IPS-20b (cell line): ENCODE results near the gene ELOB.

ENCODE experiments used
- H3K27ac ChIP-seq: one replicate; pipeline ENCODE4 v1.5.1; 2013; ENCODE audit warnings: low read length
- H3K27me3 ChIP-seq: 2 replicates; pipeline ENCODE4 v1.6.1; 2013; ENCODE audit warnings: mild to moderate bottlenecking, low read length, inconsistent platforms; ENCODE audit not compliant: insufficient read depth
- H3K36me3 ChIP-seq: 2 replicates; pipeline ENCODE4 v1.6.1; 2013; ENCODE audit warnings: low read depth, mild to moderate bottlenecking, inconsistent platforms, low read length, moderate library complexity; ENCODE audit not compliant: insufficient read depth
- H3K4me1 ChIP-seq: 2 replicates; pipeline ENCODE4 v1.6.1; 2013; ENCODE audit warnings: mild to moderate bottlenecking, control low read depth, inconsistent platforms, low read length, moderate library complexity; ENCODE audit not compliant: insufficient read depth
- H3K4me3 ChIP-seq: 2 replicates; pipeline ENCODE4 v1.5.1; 2013; ENCODE audit warnings: mild to moderate bottlenecking, low read length, inconsistent platforms
- H3K9ac ChIP-seq: 2 replicates; pipeline ENCODE4 v1.6.1; 2013; ENCODE audit warnings: low read depth, mild to moderate bottlenecking, inconsistent platforms, low read length, moderate library complexity
- H3K9me3 ChIP-seq: 2 replicates; pipeline ENCODE4 v1.6.1; 2013; ENCODE audit warnings: mild to moderate bottlenecking, low read depth, low read length, inconsistent platforms; ENCODE audit not compliant: insufficient read depth

The ELOB gene

DNA sequence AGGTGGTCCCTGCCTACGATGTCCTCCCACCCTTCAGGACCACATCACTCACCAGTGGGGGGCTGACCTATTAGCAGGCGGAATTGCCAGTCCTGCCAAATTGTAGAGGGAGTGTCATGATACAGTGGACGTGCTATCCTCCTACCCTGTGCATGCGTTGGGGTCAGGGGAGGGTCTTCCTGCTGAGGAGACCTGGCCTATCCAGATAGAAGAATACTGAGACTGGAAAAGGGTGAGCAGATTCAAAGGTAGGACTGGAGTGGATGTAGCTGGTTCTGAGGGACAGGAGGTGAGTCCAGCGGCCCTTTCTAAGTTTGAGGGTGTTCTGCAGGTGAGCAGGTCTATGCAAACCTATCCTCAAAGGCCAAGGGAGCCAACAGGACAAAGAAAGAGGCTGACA is 29.2 kb upstream of the ELOB start:
- H3K27me3 ChIP-seq = no peaks in the 10 kb centered on the region; the same call in 1 of the 2 replicates
- H3K27ac ChIP-seq = no peak overlapping the region
- H3K4me3 ChIP-seq = no peak overlapping the region
- H3K36me3 ChIP-seq = no peaks in the 10 kb centered on the region
- no peak overlapping the region for H3K9ac ChIP-seq
- no peaks in the 10 kb centered on the region for H3K4me1 ChIP-seq
- H3K9me3 ChIP-seq = peaks cover 21% of the 10 kb centered on the region; the same call in 1 of the 2 replicates

DNA sequence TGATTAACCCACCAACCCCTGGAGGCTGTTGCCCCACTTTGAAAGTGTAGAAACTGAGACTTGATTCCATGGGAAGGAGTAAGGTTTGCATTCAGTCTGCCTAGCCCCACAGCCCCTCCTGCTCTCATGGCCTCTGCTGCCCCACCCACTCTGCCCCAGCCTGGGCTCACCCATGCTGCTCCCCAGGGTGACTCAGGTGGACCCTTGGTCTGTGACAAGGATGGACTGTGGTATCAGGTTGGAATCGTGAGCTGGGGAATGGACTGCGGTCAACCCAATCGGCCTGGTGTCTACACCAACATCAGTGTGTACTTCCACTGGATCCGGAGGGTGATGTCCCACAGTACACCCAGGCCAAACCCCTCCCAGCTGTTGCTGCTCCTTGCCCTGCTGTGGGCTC is 27.6 kb upstream of the ELOB start:
- Histone ChIP-seq H3K27ac (no peak overlapping the region), H3K36me3 (no peaks in the 10 kb centered on the region), H3K27me3 (no peaks in the 10 kb centered on the region; the same call in 1 of the 2 replicates), H3K9ac (no peak overlapping the region), H3K4me3 (no peak overlapping the region), H3K4me1 (no peaks in the 10 kb centered on the region), H3K9me3 (peaks cover 21% of the 10 kb centered on the region; the same call in 1 of the 2 replicates)

DNA sequence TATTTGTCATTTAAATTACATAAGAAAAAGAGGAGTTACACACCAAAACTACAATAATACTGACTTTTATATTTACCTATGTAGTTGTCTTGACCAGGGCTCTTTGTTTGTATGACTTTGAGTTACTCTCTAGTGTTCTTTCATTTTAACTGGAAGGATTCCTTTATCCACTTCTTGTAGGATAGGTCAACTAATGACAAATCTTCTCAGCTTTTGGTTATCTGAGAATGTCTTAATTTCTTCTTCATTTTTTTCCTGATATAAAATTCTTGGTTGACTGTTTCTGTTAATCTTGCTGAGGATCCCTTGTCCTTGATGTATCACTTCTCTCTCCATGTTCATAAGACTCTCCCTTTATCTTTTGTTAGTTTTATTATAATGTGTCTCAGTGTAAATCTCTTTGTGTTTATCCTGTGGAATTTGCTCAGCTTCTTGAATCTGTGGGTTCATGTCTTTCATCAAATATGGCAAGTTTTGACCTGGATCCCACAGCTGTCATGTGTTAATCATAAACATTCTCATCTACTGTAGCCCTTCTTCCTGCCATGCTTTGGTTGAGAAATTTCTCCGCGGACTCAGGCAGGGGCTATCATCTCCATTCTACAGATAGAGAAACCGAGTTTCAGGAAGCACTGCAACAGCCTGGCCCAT is 26.6 kb upstream of the ELOB start:
- no peaks in the 10 kb centered on the region for H3K27me3 ChIP-seq
- H3K9ac ChIP-seq = no peak overlapping the region
- H3K4me1 ChIP-seq = no peaks in the 10 kb centered on the region
- H3K9me3 ChIP-seq = peaks cover 21% of the 10 kb centered on the region; the same call in 1 of the 2 replicates
- no peaks in the 10 kb centered on the region for H3K36me3 ChIP-seq
- no peak overlapping the region for H3K4me3 ChIP-seq
- no peak overlapping the region for H3K27ac ChIP-seq

DNA sequence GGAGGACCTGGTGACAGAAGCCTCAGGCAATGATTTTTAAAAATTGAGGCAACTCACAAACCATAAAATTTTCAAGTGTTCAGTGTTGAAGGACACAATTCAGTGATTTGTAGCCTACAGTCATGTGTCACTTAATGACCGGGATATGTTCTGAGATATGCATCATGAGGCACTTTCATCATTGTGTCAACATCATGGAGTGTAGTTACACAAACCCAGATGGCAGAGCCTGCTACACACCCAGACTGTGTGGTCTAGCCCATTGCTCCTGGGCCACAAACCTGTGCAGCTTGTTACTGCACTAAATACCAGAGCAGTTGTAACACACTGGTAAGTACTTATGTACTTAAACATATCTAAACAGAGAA is 22.8 kb upstream of the ELOB start:
- Histone ChIP-seq H3K27ac (no peak overlapping the region), H3K27me3 (peaks cover 4% of the 10 kb centered on the region; the same call in 1 of the 2 replicates), H3K36me3 (no peaks in the 10 kb centered on the region), H3K9ac (no peak overlapping the region), H3K9me3 (peaks cover 13% of the 10 kb centered on the region; the same call in 1 of the 2 replicates), H3K4me3 (no peak overlapping the region), H3K4me1 (no peaks in the 10 kb centered on the region)

DNA sequence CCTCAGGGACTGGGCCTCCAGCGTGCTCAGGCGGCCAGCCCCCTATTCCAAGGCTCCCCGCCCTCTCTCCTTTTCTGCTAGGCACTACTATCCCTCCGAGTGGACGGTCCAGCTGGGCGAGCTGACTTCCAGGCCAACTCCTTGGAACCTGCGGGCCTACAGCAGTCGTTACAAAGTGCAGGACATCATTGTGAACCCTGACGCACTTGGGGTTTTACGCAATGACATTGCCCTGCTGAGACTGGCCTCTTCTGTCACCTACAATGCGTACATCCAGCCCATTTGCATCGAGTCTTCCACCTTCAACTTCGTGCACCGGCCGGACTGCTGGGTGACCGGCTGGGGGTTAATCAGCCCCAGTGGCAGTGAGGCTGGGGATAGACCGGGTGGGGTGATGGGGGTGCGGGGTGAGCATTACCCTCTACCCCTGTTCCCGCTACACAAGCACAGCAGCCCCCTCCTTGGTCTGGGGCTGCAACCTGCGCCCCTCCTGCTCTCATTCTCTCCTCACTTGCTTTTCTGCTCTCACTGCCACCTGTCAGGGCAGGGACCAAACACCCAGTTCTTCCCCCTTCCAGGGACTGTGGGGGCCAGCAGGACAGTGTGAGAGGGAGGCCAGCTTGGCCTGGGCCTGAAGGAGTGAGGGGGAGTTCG is 22.3 kb upstream of the ELOB start:
- Histone ChIP-seq H3K4me3 (no peak overlapping the region), H3K9ac (no peak overlapping the region), H3K27ac (no peak overlapping the region), H3K4me1 (no peaks in the 10 kb centered on the region), H3K36me3 (no peaks in the 10 kb centered on the region), H3K27me3 (peaks cover 4% of the 10 kb centered on the region; the same call in 1 of the 2 replicates), H3K9me3 (peaks cover 8% of the 10 kb centered on the region; the same call in 1 of the 2 replicates)

DNA sequence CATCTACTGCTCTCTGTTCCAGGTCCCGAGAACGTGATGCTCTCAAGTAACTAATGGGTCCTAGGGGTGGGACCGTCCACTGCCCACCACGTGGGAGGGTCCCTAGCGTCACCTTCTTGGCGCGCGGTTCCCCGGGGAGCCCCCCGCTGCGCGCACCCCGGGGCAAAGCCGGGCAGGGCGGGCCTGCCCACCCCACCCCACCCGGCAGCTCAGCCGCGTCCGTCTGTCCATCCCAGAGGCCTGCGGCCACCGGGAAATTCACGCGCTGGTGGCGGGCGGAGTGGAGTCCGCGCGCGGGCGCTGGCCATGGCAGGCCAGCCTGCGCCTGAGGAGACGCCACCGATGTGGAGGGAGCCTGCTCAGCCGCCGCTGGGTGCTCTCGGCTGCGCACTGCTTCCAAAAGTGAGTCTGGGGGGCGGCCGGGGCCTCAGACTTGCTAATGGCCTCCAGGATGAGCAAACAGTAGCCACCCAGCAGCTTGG is 21.7 kb upstream of the ELOB start:
- Histone ChIP-seq H3K9me3 (peaks cover 2% of the 10 kb centered on the region; the same call in 1 of the 2 replicates), H3K4me3 (no peak overlapping the region), H3K27ac (no peak overlapping the region), H3K36me3 (no peaks in the 10 kb centered on the region), H3K9ac (no peak overlapping the region), H3K27me3 (peaks cover 4% of the 10 kb centered on the region; the same call in 1 of the 2 replicates), H3K4me1 (no peaks in the 10 kb centered on the region)

DNA sequence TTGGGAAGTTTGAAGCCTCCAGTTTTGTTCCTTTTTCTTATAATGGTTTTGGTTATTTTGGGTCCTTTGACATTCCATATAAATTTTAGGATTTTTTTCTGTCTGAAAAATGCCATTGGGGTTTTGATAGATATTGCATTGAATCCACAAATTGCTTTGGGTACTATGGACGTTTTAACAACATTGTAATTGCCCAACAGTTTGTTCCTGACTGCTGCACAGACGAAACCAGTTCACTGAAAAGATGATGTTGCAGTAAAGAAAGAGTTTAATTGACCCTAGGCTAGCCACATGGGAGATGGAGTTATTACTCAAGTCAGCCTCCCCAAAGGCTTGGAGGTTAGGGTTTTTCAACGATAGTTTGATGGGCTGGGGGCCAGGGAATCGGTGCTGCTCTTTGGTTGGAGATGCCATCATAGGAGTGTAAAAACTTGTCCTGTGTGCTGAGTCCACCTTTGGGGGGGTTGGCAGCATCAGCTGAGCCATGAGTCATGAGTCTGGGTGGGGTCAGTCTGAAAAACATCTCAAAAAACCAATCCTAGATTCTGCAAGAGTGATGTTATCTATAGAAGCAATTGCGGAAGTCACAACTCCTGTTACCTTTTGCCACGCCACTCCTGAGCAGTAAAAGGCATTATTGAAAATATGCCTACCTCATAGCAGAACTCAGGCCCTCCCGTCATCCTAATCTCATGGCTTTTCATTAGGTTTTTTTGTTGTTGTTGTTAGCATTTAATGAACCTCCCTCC is 18.5 kb upstream of the ELOB start:
- no peaks in the 10 kb centered on the region for H3K9me3 ChIP-seq
- H3K27me3 ChIP-seq = peaks cover 4% of the 10 kb centered on the region
- H3K9ac ChIP-seq = no peak overlapping the region
- H3K4me1 ChIP-seq = no peaks in the 10 kb centered on the region
- H3K4me3 ChIP-seq = no peak overlapping the region
- no peak overlapping the region for H3K27ac ChIP-seq
- H3K36me3 ChIP-seq = no peaks in the 10 kb centered on the region

DNA sequence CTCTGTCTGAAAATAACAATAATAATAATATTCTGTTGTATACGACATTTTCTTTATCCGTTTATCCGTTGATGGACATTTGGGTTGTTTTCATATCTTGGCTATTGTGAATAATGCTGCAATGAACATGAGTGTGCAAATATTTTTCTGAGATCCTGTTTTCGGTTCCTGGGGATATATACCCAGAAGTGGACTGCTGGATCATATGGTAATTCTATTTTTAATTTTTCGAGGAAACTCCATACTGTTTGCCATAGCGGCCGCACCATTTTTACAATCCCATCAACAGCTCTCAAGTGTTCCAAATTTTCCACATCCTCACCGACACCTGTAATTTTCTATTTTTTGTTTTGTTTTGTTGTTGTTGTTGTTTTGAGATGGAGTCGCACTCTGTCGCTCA is 15.9 kb upstream of the ELOB start:
- Histone ChIP-seq H3K27ac (no peak overlapping the region), H3K4me1 (no peaks in the 10 kb centered on the region), H3K36me3 (no peaks in the 10 kb centered on the region), H3K27me3 (peaks cover 4% of the 10 kb centered on the region), H3K9me3 (no peaks in the 10 kb centered on the region), H3K9ac (no peak overlapping the region), H3K4me3 (no peak overlapping the region)

DNA sequence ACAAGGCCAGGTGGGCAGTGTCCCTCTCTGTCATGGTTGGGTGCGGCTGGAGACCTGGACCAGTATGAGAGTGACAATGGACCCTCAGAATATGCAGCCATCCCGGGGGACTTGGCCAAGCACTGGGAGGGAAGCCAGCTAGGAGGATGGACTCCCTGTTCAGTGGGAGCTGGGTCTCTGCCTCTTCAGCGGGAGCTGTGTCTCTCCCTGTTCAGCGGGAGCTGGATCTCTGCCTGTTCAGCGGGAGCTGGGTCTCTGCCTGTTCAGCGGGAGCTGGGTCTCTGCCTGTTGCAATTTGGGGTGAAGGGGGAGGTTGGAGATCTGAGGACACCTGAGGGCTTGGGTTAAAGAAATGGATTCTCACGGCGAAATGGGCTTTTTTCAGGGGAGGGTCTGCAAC is 14.1 kb upstream of the ELOB start:
- peaks cover 9% of the 10 kb centered on the region for H3K27me3 ChIP-seq
- no peak overlapping the region for H3K4me3 ChIP-seq
- H3K9me3 ChIP-seq = no peaks in the 10 kb centered on the region
- H3K4me1 ChIP-seq = no peaks in the 10 kb centered on the region
- H3K9ac ChIP-seq = no peak overlapping the region
- H3K36me3 ChIP-seq = no peaks in the 10 kb centered on the region
- H3K27ac ChIP-seq = no peak overlapping the region

DNA sequence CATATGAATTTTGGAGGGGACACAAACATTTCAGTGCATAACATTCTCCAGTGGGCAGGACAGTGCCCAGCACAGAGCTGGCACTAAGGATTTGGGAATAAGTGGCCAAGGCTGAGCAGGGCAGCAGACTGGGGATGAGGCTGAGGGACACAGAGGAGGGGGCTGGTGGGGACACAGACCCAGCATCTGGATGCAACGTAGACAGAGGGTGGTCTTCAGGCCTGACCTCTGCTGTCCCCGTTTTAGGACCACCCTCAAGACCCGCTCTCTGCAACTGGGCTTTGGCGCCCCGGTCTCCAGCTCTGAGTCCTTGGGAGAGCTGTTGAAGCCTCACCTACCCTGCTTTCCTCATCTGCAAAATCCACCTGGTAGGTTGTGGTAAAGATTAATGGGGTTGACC is 13.6 kb upstream of the ELOB start:
- Histone ChIP-seq H3K9me3 (no peaks in the 10 kb centered on the region), H3K4me3 (no peak overlapping the region), H3K9ac (no peak overlapping the region), H3K36me3 (no peaks in the 10 kb centered on the region), H3K4me1 (no peaks in the 10 kb centered on the region), H3K27me3 (peaks cover 11% of the 10 kb centered on the region), H3K27ac (no peak overlapping the region)

DNA sequence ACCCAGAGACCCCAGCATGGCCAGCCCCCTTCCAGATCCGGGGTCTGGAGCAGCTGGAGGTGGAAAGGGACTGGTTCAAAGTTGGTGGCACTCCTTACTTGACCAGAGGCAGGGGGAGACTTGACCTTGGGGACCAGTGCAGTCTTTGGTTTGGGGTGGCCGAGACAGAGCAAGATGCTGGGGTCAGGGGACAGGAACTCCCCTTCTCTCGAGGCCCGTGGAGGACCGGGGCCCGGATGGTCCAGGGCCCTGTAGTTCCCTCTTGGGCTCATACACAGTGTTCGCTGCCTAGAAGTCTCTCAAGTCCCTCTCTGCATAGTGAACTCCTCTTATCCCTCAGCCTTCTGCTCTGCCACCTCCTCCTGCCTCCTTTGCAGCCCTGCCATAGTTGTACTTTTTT is 10.9 kb upstream of the ELOB start:
- Histone ChIP-seq H3K9me3 (no peaks in the 10 kb centered on the region), H3K4me3 (no peak overlapping the region), H3K36me3 (no peaks in the 10 kb centered on the region), H3K27me3 (peaks cover 29% of the 10 kb centered on the region), H3K27ac (no peak overlapping the region), H3K9ac (no peak overlapping the region), H3K4me1 (no peaks in the 10 kb centered on the region)
